ENCODE results near the gene IGLON5.
A peak's percentile ranks its signal among the peaks of the same experiment; 100 is the strongest.

Gene IGLON5

DNA sequence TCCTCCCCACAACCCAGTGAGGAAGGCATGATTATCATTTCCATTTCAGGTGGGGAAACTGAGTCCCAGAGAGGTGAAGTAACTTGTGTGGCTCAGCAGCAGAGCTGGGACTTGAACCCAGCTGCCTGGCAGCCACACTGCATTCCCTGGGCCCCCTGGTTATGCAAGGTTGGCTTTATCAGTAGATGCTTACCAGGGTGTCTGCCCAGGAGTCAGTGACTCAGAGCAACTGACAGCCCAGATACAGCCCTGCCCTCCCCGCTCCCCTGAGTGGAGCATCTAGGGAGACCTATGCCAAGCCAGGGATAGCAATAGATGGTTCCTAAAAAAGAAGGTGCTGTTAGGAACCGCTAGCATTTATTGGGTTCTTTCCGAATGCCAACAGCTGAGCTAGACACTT lies 5.9 kb downstream of the IGLON5 start:
- DNase-seq, result no peak

DNA sequence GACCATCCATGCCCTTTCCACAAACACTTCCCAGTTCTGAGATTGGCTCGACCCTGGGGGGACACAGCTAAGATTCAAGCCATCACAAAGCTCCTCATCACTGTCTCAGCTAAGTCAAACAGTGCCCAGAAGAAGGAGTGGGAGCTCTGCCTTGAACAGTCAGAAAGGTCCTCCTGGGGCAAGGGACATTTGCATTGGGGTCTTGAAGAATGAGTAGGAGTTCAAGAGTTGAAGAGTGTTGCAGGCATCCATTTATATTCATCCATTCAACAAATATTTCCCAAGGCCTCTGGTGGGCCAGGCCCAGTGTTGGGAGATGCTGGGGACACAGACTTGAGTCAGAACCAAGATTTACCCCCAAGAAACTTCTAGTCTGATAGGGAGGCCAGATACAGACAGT lies 6.5 kb downstream of the IGLON5 start:
- no peak for DNase-seq

DNA sequence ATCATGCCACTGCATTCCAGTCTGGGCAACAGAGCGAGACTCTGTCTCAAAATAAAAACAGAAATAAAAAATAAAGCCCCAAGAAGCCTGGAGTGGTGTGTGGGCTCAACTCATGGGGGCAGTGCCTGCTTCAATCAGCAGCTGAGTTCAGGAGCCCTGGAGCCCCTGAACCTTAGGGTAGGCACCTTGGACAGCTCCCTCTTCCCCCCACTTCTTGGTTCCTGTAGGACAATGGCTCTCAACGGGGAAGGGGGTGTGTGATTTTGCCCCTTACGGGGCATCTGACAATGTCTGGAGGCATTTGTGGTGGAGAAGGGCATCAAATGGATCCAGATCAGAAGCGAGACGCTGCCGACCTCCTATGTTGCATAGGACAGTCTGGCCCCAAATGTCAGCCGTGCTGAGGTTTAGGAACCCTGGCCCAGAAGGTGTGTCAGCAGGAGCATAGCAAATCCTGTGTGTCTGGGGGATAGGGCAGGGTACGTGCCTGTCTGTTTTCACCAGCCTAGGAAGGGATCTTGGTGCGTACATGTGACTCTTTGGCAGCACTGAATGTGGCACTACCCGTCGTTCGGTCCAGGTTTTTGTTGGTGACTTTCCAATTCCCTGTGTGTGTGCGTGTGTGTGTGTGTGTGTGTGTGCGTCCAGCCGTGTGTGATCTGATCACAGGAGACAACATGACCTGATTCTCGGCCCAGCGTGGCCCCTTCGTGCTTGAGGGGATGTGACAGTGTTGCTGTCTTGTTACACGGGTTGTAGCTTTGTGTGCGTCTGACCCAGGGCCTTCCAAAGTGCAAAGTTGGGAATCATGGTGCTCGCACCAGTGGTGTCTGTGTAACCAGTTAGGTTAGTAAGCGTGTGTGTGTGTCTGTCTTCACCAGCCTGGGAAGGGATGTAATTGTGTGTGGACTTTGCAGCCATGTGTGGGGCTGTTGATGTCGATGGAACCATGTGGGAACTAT lies 7.5 kb downstream of the IGLON5 start:
- DNase-seq, result no peak

DNA sequence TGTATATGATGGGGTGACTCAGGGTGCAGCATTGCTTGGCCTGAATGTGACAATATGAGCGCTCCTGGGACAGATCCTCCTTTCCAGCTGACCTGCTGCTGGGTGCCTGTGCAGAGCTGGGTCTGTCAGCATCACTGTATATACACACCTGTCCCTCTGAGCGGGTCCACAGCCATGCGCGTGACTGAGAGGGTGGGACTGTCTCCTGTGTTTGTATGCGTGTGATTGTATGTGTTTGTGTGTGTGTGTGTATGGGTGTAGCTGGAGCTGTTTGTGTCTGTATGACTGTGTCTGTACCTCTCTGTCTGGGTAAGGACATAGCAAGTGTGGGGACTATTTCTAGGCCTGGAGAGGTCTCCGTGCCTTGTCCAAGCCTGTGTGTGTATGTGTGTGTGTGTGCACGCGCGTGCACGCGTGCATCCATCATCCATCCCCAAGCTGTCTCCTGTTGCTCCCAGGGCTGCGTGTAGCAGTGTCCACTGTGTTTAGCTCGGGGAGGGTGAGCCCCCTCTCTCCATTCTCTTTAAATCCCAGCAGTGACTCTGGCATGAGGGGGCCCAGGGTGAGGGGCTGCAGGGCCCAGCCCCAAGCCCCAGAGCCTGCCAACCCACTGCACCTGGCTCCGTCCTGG lies 8.3 kb downstream of the IGLON5 start:
- DNase-seq, result no peak

DNA sequence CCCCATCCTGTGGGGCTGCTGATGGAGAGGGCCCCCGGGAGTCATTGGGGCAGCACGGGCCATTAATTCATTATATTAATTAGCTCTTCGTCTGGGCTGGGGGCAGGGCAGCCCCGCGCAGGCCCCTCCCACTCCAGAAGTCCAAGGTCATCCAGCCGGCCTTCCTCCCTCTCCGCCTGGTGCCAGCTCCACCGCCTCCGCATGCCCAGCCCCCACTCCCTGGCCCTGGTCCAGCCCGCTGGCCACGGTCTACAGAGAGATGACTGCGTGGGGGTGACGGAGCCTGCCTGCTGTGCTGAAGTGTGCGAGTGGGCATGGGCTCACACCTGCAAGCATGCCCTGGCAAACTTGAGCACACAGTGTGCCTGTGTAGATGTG lies 8.8 kb downstream of the IGLON5 start:
- peak in 7 of 56 donors; percentile 9 to 53 (median 21) for DNase-seq

DNA sequence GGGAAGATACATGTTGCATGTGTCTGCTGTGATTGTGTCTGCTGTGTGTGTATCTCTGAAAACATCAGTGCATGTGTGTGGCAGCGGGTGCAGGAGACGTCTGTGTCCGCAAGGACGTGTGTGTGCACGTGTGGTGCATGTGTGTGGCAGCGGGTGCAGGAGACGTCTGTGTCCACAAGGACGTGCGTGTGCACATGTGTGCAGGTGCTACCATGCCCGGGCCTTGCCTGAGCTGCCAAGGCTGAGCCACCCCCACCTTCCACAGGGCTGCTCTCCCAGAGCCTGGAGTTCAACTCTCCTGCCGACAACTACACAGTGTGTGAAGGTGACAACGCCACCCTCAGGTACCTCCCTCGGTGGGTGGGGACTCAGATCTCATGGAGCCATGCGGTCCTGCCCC lies 10.4 kb downstream of the IGLON5 start:
- no peak for DNase-seq

DNA sequence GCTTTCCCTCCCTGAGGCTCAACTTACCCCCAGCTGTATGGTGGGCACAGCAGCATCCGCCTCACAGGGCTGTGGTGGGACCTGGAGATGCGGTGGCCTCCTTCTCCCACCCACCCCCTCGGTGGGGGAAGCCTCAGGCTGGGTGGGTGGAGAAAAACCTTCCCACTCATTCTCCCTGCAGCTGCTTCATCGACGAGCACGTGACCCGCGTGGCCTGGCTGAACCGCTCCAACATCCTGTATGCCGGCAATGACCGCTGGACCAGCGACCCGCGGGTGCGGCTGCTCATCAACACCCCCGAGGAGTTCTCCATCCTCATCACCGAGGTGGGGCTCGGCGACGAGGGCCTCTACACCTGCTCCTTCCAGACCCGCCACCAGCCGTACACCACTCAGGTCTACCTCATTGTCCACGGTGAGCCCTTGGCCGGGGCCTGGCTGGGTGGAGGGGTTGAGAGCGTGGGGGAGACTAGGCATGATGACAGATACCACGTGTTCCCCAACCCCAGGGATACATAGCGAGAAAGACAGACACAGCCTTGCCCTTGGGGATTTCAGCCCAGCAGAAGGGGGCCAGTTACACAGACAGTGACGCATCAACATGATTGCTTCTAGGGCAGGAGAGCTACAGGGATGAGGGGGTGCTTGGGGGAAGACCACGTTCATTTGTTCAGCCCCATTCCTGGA lies 12.2 kb downstream of the IGLON5 start:
- DNase-seq, result no peak

DNA sequence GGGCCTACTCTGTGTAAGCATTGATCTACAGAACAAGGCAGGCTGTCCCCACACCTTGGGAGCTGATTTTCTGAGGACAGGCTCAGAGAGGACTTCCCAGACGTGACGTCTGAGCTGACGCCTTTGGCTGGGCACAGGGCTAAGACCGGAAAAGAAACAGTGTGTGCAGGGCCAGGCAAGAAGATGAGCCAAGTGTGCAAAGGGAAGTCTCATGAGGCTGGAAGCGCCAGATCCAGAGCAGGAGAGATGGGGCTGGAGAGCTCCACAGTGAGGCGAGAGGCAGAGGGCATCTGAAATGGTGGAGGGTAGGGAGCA lies 12.7 kb downstream of the IGLON5 start:
- no peak for DNase-seq

DNA sequence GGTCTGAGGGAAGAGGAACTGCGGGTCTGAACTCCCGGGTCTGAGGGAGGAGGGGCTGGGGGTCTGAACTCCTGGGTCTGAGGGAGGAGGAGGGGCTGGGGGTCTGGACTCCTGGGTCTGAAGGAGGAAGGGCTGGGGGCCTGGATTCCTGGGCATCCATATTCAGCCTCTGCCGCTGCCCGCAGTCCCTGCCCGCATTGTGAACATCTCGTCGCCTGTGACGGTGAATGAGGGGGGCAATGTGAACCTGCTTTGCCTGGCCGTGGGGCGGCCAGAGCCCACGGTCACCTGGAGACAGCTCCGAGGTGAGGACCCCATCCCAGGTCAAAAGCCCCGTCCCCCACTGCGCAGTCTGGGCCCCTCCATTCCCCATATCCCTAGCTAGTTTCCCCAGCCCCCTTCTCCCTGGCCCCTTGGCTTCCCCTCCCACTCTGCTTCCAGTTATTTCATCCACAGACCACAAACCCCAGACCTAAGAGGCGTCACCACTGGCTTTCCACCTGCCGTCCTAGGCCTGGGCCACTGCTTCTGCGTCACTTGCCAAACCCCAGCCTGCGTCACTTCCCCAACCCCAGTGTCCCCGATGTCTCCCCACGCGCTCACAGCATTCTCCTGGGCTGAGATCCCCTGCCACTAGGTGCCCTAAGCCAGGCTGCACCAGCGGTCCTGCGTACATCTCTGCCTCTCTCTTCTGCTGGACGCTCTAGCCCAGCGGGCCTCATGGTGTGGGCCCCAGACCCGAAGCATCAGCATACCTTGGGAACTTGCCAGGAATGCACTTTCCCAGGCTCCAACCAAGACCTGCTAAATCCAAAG lies 13.9 kb downstream of the IGLON5 start:
- DNase-seq, result no peak

DNA sequence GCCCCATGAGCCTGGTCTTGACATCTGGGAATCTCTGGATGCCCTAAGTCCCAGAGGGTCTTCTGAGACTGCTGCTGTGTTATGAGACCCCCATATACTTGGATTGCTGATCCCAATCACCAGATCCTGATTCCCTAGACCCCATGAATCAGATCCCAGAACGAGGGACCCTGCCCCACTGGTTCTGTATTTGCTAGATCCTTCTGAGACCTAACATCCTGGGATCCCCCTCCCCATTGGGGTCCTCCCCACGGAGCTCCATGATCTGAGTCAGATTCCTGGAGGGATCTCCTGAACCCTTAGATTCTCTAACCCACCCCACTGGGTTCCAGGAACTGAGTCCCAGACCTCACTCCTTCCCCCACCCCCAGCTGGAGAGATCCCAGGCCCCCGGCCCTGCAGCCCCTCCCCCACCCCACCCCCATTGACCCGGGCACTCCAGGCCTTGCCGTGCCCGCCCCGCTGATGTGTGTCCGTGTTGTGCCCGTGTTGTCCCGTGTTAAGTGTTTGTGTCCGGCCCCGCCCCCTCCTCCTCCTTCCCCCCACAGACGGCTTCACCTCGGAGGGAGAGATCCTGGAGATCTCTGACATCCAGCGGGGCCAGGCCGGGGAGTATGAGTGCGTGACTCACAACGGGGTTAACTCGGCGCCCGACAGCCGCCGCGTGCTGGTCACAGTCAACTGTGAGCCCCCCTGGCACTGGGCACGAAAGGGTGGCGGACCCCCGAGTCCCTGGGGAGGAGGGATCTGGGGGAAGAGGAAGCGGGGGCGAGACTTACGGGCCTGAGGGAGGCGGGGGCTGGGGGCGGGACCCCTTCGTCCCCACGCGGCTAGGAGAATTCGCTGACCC lies 15.0 kb downstream of the IGLON5 start:
- DNase-seq, result no peak

DNA sequence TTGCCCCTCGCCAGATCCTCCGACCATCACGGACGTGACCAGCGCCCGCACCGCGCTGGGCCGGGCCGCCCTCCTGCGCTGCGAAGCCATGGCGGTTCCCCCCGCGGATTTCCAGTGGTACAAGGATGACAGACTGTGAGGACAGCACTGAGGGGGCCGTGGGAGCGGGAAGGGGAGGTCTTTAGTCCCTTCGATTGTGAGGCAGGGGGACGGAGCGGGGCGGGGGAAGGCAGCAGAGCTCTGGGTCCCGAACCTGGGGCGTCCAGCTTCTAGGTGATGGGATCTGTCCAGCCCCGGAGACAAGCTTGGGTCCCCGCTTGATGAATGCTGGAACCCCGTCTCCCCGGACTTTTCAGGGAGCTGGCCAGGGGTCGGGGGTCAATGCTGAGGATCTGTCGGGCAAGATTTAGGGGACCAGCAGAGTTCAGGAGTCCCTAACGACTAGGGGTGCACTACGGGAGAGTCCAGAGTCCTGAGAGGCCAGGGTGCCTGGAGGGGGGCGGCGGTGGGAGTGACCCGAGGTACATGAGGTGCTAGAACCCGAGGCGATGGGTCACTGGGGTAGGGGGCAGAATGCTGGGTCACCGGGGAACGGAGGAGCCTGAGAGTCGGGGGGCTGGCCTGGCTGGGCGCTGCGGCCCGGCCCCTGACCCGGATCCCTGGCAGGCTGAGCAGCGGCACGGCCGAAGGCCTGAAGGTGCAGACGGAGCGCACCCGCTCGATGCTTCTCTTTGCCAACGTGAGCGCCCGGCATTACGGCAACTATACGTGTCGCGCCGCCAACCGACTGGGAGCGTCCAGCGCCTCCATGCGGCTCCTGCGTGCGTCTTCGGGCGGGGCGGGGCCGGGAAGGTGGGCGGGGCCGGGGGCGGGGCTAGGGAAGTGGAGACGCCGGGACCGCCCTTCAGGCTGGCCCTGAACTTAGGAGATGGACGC lies 15.9 kb downstream of the IGLON5 start:
- peak in 1 of 56 donors; percentile 30 for DNase-seq

DNA sequence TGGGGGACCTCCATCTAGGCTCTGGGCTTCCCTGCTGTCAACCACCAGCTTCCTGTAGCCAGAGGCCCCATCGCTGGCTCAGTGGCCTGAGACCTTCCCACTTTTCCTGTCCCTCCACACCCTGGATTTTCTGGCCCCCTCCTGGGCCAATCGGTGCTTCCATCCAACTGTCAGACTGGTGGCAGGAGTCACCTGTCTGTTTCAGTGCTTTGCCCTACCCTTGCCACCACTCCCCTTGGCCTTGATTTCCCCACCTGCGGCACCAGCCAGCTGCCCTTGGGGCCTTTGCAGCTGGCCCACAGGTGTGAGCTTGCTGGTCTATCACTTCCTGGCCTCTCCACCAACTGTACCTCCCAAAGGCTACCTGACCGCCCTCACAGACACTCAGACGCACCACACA lies 18.0 kb downstream of the IGLON5 start:
- no peak for DNase-seq

DNA sequence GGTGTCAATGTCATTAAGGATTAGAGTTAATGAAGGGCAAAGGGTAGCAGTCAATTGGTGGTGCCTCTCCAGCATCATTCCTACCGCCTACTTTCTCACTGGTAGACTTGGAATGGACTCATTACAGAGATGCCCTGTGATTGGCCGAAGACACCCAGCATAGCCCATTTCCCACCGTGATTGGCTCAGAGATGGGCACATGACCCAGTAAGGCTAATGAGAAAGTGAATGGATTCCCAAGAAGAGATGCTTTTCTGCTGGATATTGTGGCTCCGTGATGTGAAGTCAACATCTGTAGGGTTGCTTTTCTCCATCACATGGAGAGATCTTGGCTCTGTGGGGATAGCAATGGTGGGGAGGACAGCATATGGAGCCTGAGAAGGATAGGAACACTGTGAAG lies 18.9 kb downstream of the IGLON5 start:
- no peak for DNase-seq

DNA sequence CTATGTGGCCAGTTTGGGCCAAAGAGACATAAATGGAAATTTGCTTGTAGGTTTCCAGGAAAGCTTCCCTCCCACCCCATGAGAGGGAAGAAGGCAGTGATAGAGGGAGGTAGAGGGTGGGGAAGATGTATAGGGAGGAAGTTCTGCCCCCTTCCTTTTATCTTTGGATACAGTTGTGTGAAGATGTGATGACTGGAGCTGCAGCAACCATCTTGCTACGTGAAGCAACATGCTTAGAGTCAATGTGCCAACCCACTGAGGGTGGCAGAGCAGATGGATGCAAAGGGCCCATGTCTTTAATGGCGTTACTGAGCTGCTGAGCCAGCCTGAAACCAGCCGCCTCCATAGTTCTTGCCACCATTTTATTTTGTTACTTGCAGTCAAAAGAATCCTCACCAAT lies 19.7 kb downstream of the IGLON5 start:
- no peak for DNase-seq

DNA sequence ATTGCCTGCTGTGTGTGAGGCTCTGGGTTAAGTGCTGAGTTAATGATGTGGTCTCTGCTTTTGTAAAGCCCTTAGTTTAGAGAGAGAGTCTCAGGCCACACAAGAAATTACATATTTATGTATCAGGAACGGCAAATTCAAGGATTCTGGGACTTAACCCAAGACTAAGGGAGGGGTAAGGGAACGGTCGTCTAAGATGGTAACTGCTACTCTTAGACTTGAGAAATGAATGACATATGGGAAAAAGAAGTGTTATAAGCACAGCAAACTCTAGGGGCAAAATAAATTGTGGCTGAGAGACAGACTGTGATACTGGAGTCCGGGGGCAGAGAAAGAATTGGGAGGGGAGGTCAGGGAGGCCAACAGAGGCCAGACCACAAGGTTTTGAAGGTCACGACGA lies 20.3 kb downstream of the IGLON5 start:
- no peak for DNase-seq

DNA sequence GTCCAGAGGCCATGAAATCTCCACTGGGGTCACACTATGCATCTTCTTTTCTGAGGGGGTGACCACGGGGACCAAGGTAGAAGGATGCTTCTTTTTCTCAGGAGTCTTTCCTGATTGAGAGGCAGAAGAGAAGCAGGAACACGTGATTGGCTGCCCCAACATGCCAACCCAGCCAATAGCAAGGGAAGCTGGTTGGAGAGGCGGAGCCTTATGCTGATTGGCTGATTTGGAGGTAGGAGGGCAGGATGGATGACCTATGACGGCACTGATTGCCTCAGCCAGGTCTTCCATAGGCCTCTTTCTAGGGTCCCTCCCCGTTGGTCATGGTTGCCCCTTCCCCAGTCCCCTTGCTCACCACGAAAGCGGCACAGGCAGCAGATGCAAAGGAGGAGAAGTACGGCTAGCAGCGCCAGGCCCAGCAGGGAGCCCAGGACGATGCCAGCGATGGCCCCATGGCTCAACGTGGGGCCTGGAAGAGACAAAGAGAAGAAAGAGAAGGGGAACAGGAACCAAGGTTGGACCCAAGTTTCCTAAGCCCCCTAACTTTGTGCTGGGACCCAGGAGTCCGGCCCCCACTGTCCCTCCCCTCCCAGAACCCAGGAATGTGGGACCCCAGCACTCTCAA lies 22.5 kb downstream of the IGLON5 start:
- no peak for DNase-seq

DNA sequence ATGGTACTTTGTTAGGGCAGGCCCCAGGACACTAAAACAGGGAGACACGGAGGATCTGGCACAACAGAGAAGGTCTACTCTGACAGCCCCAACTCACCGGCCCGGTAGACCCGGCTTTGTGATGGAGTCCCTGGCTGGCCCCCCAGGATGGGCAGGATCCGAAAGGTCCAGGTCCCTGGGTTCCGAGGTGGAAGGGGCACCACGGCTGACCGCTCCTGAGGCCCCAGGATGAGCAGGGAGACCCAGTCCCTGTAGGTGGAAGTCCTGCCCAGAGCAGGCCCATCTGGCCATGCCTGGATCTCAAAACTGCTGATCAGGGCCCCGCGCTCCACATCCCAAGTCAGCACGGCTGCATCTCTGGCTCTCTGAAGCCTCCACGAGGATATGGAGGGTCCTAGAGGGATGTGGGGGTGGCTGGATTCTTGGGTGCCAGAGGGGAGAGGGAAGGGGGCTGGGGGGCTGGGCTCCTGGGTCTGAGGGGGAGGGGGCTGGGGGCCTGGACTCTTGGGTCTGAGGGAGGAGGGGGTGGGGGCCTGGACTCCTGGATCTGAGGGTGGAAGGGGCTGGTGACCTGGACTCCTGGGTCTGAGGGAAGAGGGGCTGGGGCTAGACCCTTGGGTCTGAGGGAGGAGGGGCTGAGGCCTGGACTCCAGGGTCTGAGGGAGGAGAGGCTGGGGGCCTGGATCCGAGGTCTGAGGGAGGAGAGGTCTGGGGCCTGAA lies 25.9 kb downstream of the IGLON5 start:
- no peak for DNase-seq

DNA sequence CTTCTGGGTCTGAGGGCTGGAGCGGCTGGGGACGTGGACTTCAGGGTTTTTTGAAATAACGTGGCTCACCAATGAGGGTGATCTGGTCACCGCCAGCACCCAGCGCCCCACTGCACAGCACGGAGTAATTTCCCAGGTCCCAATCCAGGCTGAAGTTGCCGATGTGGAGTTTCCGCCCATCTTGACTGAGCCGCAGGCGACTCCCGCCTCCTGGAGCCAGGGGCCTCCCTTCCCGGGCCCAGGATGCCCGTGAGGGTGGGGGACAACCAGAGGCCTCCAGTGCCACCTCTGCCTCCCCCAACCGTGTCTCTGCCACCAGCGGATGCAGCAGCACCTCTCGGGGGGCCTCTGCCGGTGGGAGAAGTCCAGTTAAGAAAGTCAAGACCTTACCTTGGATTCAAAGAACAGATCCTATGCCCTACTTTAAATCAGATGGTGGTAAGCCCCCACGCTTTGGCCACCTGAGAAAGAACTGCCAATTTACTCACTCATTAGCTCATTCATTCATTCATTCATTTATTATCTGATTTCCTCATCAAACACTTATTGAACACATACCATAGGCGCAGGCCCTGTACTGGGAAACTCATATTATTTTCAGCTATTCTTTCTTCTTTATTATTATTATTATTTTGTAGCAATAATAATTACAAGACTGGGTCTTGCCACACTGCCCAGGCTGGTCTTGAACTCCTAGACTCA lies 26.6 kb downstream of the IGLON5 start:
- no peak for DNase-seq

Data from nucleus accumbens (tissue), 56 donors.